Astrocyte (in vitro differentiated cells and primary cell): Measurements from ENCODE around the gene TAS2R39.

ENCODE experiments used
- CTCF ChIP-seq: IDR thresholded peaks from 2 replicates; pipeline ENCODE4 v1.5.1; 2011; ENCODE audit warnings: low read depth, mild to moderate bottlenecking, inconsistent platforms, low read length, moderate library complexity; ENCODE audit not compliant: insufficient read depth
- EZH2 ChIP-seq: IDR thresholded peaks from 2 replicates; pipeline ENCODE4 v1.6.1; 2012; ENCODE audit warnings: mild to moderate bottlenecking, low read length, inconsistent platforms; ENCODE audit not compliant: insufficient read depth

- no peak for TF ChIP-seq CTCF
- TF ChIP-seq EZH2: no peak
These were observed 38.5 kb downstream of the TAS2R39 start, which contains the start of gene TAS2R40 for GRCh38 chr7:143221737-143222136.
